Measurements from ENCODE around the gene DAZAP1.

DNA sequence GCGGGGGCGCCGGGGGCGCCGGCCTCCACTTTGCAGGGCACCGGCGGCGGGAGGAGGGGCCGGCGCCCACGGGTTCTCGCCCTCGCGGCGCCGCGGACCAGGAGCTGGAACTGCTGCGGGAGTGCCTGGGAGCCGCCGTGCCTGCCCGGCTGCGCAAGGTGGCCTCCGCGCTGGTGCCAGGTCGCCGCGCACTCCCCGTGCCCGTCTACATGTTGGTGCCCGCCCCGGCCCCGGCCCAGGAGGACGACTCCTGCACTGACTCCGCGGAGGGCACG is 59.8 kb downstream of the DAZAP1 start:
- no peak for TF ChIP-seq MXI1 (IDR thresholded peaks at IDR 0.05; ENCODE audit: low read depth, low read length)
- TF ChIP-seq, protein P1, sequence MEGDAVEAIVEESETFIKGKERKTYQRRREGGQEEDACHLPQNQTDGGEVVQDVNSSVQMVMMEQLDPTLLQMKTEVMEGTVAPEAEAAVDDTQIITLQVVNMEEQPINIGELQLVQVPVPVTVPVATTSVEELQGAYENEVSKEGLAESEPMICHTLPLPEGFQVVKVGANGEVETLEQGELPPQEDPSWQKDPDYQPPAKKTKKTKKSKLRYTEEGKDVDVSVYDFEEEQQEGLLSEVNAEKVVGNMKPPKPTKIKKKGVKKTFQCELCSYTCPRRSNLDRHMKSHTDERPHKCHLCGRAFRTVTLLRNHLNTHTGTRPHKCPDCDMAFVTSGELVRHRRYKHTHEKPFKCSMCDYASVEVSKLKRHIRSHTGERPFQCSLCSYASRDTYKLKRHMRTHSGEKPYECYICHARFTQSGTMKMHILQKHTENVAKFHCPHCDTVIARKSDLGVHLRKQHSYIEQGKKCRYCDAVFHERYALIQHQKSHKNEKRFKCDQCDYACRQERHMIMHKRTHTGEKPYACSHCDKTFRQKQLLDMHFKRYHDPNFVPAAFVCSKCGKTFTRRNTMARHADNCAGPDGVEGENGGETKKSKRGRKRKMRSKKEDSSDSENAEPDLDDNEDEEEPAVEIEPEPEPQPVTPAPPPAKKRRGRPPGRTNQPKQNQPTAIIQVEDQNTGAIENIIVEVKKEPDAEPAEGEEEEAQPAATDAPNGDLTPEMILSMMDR (IDR thresholded peaks at IDR 0.05) = no peak
- TF ChIP-seq SMC3 (IDR thresholded peaks at IDR 0.05; ENCODE audit: low read depth, low read length) = no peak
- TF ChIP-seq GABPA (IDR thresholded peaks at IDR 0.05; ENCODE audit: low read depth) = no peak
- TF ChIP-seq, protein P2, sequence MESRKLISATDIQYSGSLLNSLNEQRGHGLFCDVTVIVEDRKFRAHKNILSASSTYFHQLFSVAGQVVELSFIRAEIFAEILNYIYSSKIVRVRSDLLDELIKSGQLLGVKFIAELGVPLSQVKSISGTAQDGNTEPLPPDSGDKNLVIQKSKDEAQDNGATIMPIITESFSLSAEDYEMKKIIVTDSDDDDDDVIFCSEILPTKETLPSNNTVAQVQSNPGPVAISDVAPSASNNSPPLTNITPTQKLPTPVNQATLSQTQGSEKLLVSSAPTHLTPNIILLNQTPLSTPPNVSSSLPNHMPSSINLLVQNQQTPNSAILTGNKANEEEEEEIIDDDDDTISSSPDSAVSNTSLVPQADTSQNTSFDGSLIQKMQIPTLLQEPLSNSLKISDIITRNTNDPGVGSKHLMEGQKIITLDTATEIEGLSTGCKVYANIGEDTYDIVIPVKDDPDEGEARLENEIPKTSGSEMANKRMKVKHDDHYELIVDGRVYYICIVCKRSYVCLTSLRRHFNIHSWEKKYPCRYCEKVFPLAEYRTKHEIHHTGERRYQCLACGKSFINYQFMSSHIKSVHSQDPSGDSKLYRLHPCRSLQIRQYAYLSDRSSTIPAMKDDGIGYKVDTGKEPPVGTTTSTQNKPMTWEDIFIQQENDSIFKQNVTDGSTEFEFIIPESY (IDR thresholded peaks at IDR 0.05; ENCODE audit: borderline replicate concordance, low read depth) = no peak
- TF ChIP-seq RXRA (IDR thresholded peaks at IDR 0.05; ENCODE audit: borderline replicate concordance, low read depth) = no peak
- no peak for TF ChIP-seq JUND (IDR thresholded peaks at IDR 0.05)
- TF ChIP-seq, protein P3, sequence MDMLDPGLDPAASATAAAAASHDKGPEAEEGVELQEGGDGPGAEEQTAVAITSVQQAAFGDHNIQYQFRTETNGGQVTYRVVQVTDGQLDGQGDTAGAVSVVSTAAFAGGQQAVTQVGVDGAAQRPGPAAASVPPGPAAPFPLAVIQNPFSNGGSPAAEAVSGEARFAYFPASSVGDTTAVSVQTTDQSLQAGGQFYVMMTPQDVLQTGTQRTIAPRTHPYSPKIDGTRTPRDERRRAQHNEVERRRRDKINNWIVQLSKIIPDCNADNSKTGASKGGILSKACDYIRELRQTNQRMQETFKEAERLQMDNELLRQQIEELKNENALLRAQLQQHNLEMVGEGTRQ (IDR thresholded peaks at IDR 0.05; ENCODE audit: borderline replicate concordance, low read depth, low read length) = no peak

Measured in SK-N-SH (cell line).